HepG2 (cell line): ENCODE measurements around the gene KXD1. TPM values are rescaled to one million over a fixed set of nuclear protein-coding genes. Genes with fewer than 3 reads are reported as not detected.

Experiments
- ATAC-seq: fragments of 200-7000 bp; cut with Tn5 transposase; 3 replicates; pipeline ENCODE4 v1.9.1; 2020; ENCODE audit warnings: mild to moderate bottlenecking, moderate library complexity
- BruUV-seq: library from RNA; stranded (reverse); fragments of 400-500 nt; replicated peaks from 2 replicates; lab custom pipeline; 2021; lab: Mats Ljungman, UMichigan
- CTCF ChIA-PET: fragments of 300-600 bp; formaldehyde crosslinking; extraction: SDS; loops from one replicate; lab custom pipeline; 2021; ENCODE audit warnings: low total read pairs, inconsistent platforms, low intra/inter-chr PET ratio; lab: Yijun Ruan, JAX
- POLR2A ChIA-PET: fragments of 350-600 bp; sonication (Branson Sonifier 250); formaldehyde crosslinking; loops from one replicate; lab custom pipeline; 2020; ENCODE audit warnings: antibody characterized with exemption, inconsistent platforms; lab: Yijun Ruan, JAX
- DNase-seq: peaks from one replicate; pipeline ENCODE4 v3.0.0-alpha.2; 2015; ENCODE audit warnings: low spot score
- FAIRE-seq: peaks from 3 replicates; lab custom pipeline; 2011; peaks lifted over from hg19 to GRCh38; lab: Jason Lieb, UNC
- H2AFZ ChIP-seq: one replicate; pipeline ENCODE4 v1.6.1; 2011; ENCODE audit warnings: low read length, inconsistent platforms
- H3K27ac ChIP-seq: fragments of 300-600 bp; 3 replicates; pipeline ENCODE4 v1.8.0; 2011; ENCODE audit warnings: mixed run types, mild to moderate bottlenecking, mixed read lengths, low read length, inconsistent platforms; ENCODE audit not compliant: insufficient read depth; ENCODE audit errors: extremely low read length
- H3K27me3 ChIP-seq, 2 experiments: fragments of 200-600 bp in 1 of 2; 2 replicates in 1 of 2; 3 replicates in 1 of 2; pipeline versions ENCODE4 v1.6.0 to v1.8.0; 2011; ENCODE audit warnings: low read length in 2 of 2, mild to moderate bottlenecking in 2 of 2, moderate library complexity in 2 of 2, inconsistent platforms in 1 of 2; ENCODE audit not compliant: insufficient read depth in 2 of 2, control insufficient read depth in 1 of 2
- H3K36me3 ChIP-seq, 2 experiments: fragments of 200-600 bp in 1 of 2; replicated peaks in 1 of 2; 2 replicates in 1 of 2; 3 replicates in 1 of 2; pipeline versions ENCODE4 v1.5.1 to v1.8.0; 2011; ENCODE audit warnings: low read length in 2 of 2, inconsistent platforms in 1 of 2; ENCODE audit not compliant: insufficient read depth in 2 of 2, control insufficient read depth in 1 of 2
- H3K4me1 ChIP-seq: 2 replicates; pipeline ENCODE4 v1.5.1; 2012; ENCODE audit warnings: low read length, inconsistent platforms; ENCODE audit not compliant: insufficient read depth
- H3K4me2 ChIP-seq: 2 replicates; pipeline ENCODE4 v1.6.0; 2011; ENCODE audit warnings: low read depth, low read length, inconsistent platforms
- H3K4me3 ChIP-seq, 3 experiments: fragments of 200-600 bp in 1 of 3; sonication (generic), shearing (Covaris generic) in 1 of 3; replicated peaks in 1 of 3; 2 replicates each; pipeline ENCODE4 v1.5.1; 2011 to 2016; ENCODE audit warnings: low read length in 3 of 3, inconsistent platforms in 2 of 3, low read depth in 2 of 3, mild to moderate bottlenecking in 2 of 3, control low read depth in 1 of 3, mixed read lengths in 1 of 3; ENCODE audit not compliant: insufficient read depth in 1 of 3
- H3K79me2 ChIP-seq: one replicate; pipeline ENCODE4 v1.6.1; 2011; ENCODE audit warnings: low read length, inconsistent platforms; ENCODE audit not compliant: insufficient read depth
- H3K9ac ChIP-seq: 2 replicates; pipeline ENCODE4 v1.6.0; 2011; ENCODE audit warnings: mild to moderate bottlenecking, low read depth, low read length, inconsistent platforms; ENCODE audit not compliant: insufficient read depth
- H3K9me3 ChIP-seq: 2 replicates; pipeline ENCODE4 v1.5.1; 2012; ENCODE audit warnings: mild to moderate bottlenecking, low read length
- H4K20me1 ChIP-seq: 2 replicates; pipeline ENCODE4 v1.6.0; 2011; ENCODE audit warnings: inconsistent platforms, mild to moderate bottlenecking, low read length, moderate library complexity; ENCODE audit not compliant: insufficient read depth
- ARNTL ChIP-seq: sonication (generic); formaldehyde crosslinking; IDR thresholded peaks from 2 replicates; pipeline ENCODE4 v1.4.0; 2020; ENCODE audit warnings: mild to moderate bottlenecking, missing genetic modification reagents
- ATF1 ChIP-seq: IDR thresholded peaks from 2 replicates; pipeline ENCODE4 v1.6.1; 2016; ENCODE audit warnings: mild to moderate bottlenecking, control low read depth
- KDM2A ChIP-seq: sonication (generic); formaldehyde crosslinking; IDR thresholded peaks from 2 replicates; pipeline ENCODE4 v1.4.0; 2020; ENCODE audit warnings: low read depth, missing genetic modification reagents, borderline replicate concordance
- NFYB ChIP-seq: sonication (generic); formaldehyde crosslinking; IDR thresholded peaks from 2 replicates; pipeline ENCODE4 v1.4.0; 2020; ENCODE audit warnings: missing genetic modification reagents
- POLR2A ChIP-seq, 2 experiments: IDR thresholded peaks; 2 replicates each; pipeline ENCODE4 v1.6.1; 2011; ENCODE audit warnings: low read depth in 2 of 2, low read length in 2 of 2, mild to moderate bottlenecking in 1 of 2, moderate library complexity in 1 of 2; ENCODE audit not compliant: insufficient read depth in 1 of 2
- SOX13 ChIP-seq, 3 experiments: fragments of 450-650 bp in 1 of 3; sonication (generic) in 1 of 3; formaldehyde crosslinking in 1 of 3; IDR thresholded peaks in 2 of 3; conservative IDR thresholded peaks in 1 of 3; 2 replicates each; pipeline versions ENCODE4 v1.5.0 to v1.6.1; 2016 to 2020; ENCODE audit warnings: antibody characterized with exemption in 1 of 3, mild to moderate bottlenecking in 1 of 3, missing compliant biosample characterization in 1 of 3, missing genetic modification reagents in 1 of 3, moderate library complexity in 1 of 3
- SP2 ChIP-seq: sonication (generic); formaldehyde crosslinking; IDR thresholded peaks from 2 replicates; pipeline ENCODE4 v1.5.1; 2020; ENCODE audit warnings: mild to moderate bottlenecking, missing genetic modification reagents
- SP4 ChIP-seq: sonication (generic); formaldehyde crosslinking; IDR thresholded peaks from 2 replicates; pipeline ENCODE4 v1.8.1; 2023; ENCODE audit warnings: mild to moderate bottlenecking, missing genetic modification reagents
- ZC3H4 ChIP-seq: sonication (generic); formaldehyde crosslinking; IDR thresholded peaks from 2 replicates; pipeline ENCODE4 v1.4.0; 2020; ENCODE audit warnings: missing genetic modification reagents, borderline replicate concordance
- ZNF101 ChIP-seq: sonication (generic); formaldehyde crosslinking; IDR thresholded peaks from 2 replicates; pipeline ENCODE4 v1.4.0; 2020; ENCODE audit warnings: mild to moderate bottlenecking, low read depth, missing genetic modification reagents, borderline replicate concordance
- ZNF24 ChIP-seq: fragments of 450-650 bp; IDR thresholded peaks from 2 replicates; pipeline ENCODE4 v1.6.1; 2017; ENCODE audit warnings: antibody characterized with exemption, mild to moderate bottlenecking
- ZNF350 ChIP-seq: sonication (generic); formaldehyde crosslinking; IDR thresholded peaks from 2 replicates; pipeline ENCODE4 v1.4.0; 2020; ENCODE audit warnings: mild to moderate bottlenecking, low read depth, missing genetic modification reagents, borderline replicate concordance
- ZNF382 ChIP-seq: sonication (generic); formaldehyde crosslinking; IDR thresholded peaks from 2 replicates; pipeline ENCODE4 v1.5.0; 2020; ENCODE audit warnings: missing genetic modification reagents, mild to moderate bottlenecking, borderline replicate concordance
- WGBS: methylation state at CpG from one replicate; pipeline ENCODE4 v1.1.6; 2017; ENCODE audit warnings: low lambda C conversion rate; 5-methylcytosine and 5-hydroxymethylcytosine counted together
- in situ Hi-C: cut with HindIII; loops from 2 replicates; pipeline ENCODE4 v1.10.0; 2017; ENCODE audit warnings: low pct_unique_long_range_greater_than_20kb; ENCODE audit not compliant: extremely low pct_ligation_motif_present
- intact Hi-C: fragments of 100-400 bp; cut with micrococcal nuclease; formaldehyde crosslinking; loops from one replicate; pipeline ENCODE4 v1.10.0; 2022; ENCODE audit not compliant: unreplicated experiment
- polyA plus RNA-seq, 8 experiments: library from polyadenylated mRNA; depleted of rRNA in 3 of 8; stranded (reverse) in 7 of 8; unstranded in 1 of 8; fragments of >200 nt; fragmentation: Illumina TruSeq in 4 of 8; extraction: Trizol in 4 of 8; gene quantifications; 2 replicates each; pipeline versions ENCODE4 v1.2.1 to v1.2.3, GENCODE V29; 2011 to 2016; ENCODE audit warnings: low read depth in 4 of 8, missing spikeins in 1 of 8, mixed read lengths in 1 of 8; ENCODE audit not compliant: insufficient read depth in 1 of 8
- total RNA-seq, 5 experiments: library from RNA; depleted of rRNA; stranded (reverse); fragments of >200 nt; fragmentation: Illumina TruSeq; extraction: Trizol; gene quantifications; 2 replicates each; pipeline ENCODE4 v1.2.3, GENCODE V29; 2016; ENCODE audit warnings: low read depth in 1 of 5
- TF ChIP-seq, protein P1 (sequence below): IDR thresholded peaks from 2 replicates; pipeline ENCODE4 v1.6.1; 2016; ENCODE audit warnings: missing genetic modification reagents, missing compliant biosample characterization
- TF ChIP-seq, protein P2 (sequence below): IDR thresholded peaks from 2 replicates; pipeline ENCODE4 v1.6.1; 2012; ENCODE audit warnings: inconsistent platforms
- TF ChIP-seq, protein P3 (sequence below): sonication (generic); formaldehyde crosslinking; IDR thresholded peaks from 2 replicates; pipeline ENCODE4 v1.5.0; 2020; ENCODE audit warnings: mild to moderate bottlenecking, missing genetic modification reagents
- TF ChIP-seq, protein P4 (sequence below): sonication (generic); formaldehyde crosslinking; IDR thresholded peaks from 2 replicates; pipeline ENCODE4 v1.9.0; 2022; ENCODE audit warnings: missing genetic modification reagents, mild to moderate bottlenecking, borderline replicate concordance

Gene KXD1
- total and polyA plus RNA-seq, 2 of the 13 experiments (the other 11 are each of a cell fraction or from before 2014, with no cell fraction given), result 44.6 to 143 TPM

DNA sequence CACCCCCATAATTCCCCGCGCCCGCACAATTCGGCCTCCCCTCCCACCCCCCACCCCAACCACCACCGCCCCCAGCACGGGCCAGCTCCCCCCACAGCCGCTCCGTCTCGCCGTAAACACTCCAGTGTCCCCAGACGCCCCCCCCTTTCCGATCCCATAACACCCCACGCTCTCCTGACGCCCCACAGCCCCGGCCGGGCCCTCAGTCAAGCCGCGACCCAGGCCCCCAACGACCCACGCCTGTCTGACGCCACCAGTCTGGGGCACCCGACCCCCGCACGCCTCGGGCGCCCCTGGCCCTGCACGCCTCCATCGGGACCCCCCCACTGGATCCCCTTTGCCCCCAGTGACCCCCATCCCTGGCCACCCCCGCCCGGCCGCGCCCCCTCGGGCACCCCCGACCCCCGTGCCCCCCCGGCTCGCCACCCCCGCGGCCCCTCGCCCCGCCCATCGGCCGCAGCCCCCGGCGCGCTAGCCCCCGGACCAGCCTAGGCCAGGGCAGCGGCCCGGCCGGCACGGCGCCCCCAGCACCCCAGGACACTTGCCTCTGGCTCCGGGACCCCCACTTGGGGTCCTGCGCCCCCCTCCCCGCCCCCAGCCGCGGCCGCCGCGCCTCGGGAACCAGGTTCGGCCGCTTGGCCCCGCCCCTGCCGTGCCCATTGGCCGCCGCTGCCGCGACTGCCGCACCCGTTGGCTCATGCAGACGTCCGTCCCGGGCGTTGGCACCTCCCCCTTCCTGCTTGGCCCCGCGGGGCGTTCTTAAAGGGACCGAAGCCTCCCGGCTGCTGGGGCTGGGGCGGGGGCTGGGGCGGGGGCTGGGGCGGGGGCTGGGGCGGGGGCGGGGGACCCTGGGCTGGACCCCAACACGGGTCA lies 14.5 kb upstream of the KXD1 start, which contains the start of gene FKBP8:
Gene FKBP8 (minus strand): TSS at position 633 of the 873 bp plus-strand sequence. CDS start 1,603 bp downstream, outside the sequence.
- H3K27ac ChIP-seq, result no peak within 1 kb of the TSS
- BruUV-seq, result no TSS peak
- no peaks in the 10 kb centered on the region; a peak in 1 of 5 replicates for H3K27me3 ChIP-seq
- ChIA-PET CTCF (no interaction called here), POLR2A (interaction anchor here (0.7 to 2.2 kb wide), 5 partner anchors 14 to 59 kb away, joined by 3 to 13 read pairs (median 4); partner anchors contain the start of genes KXD1 and REX1BD)
- DNase-seq (peak; percentile 67), FAIRE-seq (no peak), ATAC-seq (peak; percentile 97)
- intact Hi-C loops (loop anchor here (2.0 kb wide), 1 partner anchor 14 kb away; the partner anchor contains the start of gene KXD1), in situ Hi-C loops (no loop called here)
- H4K20me1 ChIP-seq, result no peaks in the 10 kb centered on the region
- peak within 1 kb of the TSS; percentile 74 for H3K9ac ChIP-seq
- H3K4me3 ChIP-seq, result peak within 1 kb of the TSS; percentile 65 to 90 (median 81)
- H3K9me3 ChIP-seq, result no peaks in the 10 kb centered on the region
- peaks cover 9% of the 10 kb centered on the region for H3K79me2 ChIP-seq
- H3K4me1 ChIP-seq, result peaks cover 37% of the 10 kb centered on the region
- H3K4me2 ChIP-seq, result peak within 1 kb of the TSS; percentile 97
- no peak within 1 kb of the TSS for H2AFZ ChIP-seq
- 1% methylated on average over 25 of the region's 86 CpGs for WGBS
- peaks cover 5 to 16% of the 10 kb centered on the region in 2 experiments for H3K36me3 ChIP-seq
- TF ChIP-seq ZNF101, result no peak
- TF ChIP-seq, protein P1, sequence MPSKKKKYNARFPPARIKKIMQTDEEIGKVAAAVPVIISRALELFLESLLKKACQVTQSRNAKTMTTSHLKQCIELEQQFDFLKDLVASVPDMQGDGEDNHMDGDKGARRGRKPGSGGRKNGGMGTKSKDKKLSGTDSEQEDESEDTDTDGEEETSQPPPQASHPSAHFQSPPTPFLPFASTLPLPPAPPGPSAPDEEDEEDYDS (CRISPR knock-in tag), result 0 out of 2 replicates have a peak, but pooled peaks have one; percentile 30
- no peak for TF ChIP-seq ZNF350
- no peak for TF ChIP-seq KDM2A (CRISPR knock-in tag)
- peak; percentile 92 for TF ChIP-seq SP2 (CRISPR knock-in tag)
- TF ChIP-seq ATF1 (CRISPR knock-in tag), result no peak
- no peak for TF ChIP-seq ZC3H4 (CRISPR knock-in tag)
- TF ChIP-seq, protein P2, sequence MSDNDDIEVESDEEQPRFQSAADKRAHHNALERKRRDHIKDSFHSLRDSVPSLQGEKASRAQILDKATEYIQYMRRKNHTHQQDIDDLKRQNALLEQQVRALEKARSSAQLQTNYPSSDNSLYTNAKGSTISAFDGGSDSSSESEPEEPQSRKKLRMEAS, result 0 out of 2 replicates have a peak, but pooled peaks have one; percentile 13
- TF ChIP-seq, protein P3, sequence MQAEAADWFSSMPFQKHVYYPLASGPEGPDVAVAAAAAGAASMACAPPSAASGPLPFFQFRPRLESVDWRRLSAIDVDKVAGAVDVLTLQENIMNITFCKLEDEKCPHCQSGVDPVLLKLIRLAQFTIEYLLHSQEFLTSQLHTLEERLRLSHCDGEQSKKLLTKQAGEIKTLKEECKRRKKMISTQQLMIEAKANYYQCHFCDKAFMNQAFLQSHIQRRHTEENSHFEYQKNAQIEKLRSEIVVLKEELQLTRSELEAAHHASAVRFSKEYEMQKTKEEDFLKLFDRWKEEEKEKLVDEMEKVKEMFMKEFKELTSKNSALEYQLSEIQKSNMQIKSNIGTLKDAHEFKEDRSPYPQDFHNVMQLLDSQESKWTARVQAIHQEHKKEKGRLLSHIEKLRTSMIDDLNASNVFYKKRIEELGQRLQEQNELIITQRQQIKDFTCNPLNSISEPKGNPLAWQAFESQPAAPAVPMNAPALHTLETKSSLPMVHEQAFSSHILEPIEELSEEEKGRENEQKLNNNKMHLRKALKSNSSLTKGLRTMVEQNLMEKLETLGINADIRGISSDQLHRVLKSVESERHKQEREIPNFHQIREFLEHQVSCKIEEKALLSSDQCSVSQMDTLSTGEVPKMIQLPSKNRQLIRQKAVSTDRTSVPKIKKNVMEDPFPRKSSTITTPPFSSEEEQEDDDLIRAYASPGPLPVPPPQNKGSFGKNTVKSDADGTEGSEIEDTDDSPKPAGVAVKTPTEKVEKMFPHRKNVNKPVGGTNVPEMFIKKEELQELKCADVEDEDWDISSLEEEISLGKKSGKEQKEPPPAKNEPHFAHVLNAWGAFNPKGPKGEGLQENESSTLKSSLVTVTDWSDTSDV, result no peak
- no peak for TF ChIP-seq ZNF24
- no peak for TF ChIP-seq SOX13 (IDR thresholded peaks at IDR 0.05)
- TF ChIP-seq SOX13 (CRISPR knock-in tag; conservative IDR thresholded peaks at IDR 0.05 in 1 of 2, IDR thresholded peaks at IDR 0.05 in 1 of 2), result no peak
- TF ChIP-seq ARNTL (CRISPR knock-in tag), result no peak
- TF ChIP-seq NFYB (CRISPR knock-in tag), result peak; percentile 87
- no peak for TF ChIP-seq POLR2A (IDR thresholded peaks at IDR 0.05; ENCODE audit: insufficient read depth in 1 of 2, low read depth in 2 of 2, low read length in 2 of 2)
- TF ChIP-seq, protein P4, sequence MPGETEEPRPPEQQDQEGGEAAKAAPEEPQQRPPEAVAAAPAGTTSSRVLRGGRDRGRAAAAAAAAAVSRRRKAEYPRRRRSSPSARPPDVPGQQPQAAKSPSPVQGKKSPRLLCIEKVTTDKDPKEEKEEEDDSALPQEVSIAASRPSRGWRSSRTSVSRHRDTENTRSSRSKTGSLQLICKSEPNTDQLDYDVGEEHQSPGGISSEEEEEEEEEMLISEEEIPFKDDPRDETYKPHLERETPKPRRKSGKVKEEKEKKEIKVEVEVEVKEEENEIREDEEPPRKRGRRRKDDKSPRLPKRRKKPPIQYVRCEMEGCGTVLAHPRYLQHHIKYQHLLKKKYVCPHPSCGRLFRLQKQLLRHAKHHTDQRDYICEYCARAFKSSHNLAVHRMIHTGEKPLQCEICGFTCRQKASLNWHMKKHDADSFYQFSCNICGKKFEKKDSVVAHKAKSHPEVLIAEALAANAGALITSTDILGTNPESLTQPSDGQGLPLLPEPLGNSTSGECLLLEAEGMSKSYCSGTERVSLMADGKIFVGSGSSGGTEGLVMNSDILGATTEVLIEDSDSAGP, result peak; percentile 99
- TF ChIP-seq ZNF382 (CRISPR knock-in tag), result no peak
- peak; percentile 81 for TF ChIP-seq SP4 (CRISPR knock-in tag)
